VCaP (cell line): ENCODE data around the gene HABP4.

Experiments
- H3K27ac ChIP-seq: fragments of 450-650 bp; 2 replicates; pipeline ENCODE4 v1.5.1; 2017
- TF ChIP-seq, protein P1 (sequence below): fragments of 450-650 bp; conservative IDR thresholded peaks from 2 replicates; pipeline ENCODE4 v1.5.1; 2017; ENCODE audit warnings: mild to moderate bottlenecking, moderate library complexity

The HABP4 gene

DNA sequence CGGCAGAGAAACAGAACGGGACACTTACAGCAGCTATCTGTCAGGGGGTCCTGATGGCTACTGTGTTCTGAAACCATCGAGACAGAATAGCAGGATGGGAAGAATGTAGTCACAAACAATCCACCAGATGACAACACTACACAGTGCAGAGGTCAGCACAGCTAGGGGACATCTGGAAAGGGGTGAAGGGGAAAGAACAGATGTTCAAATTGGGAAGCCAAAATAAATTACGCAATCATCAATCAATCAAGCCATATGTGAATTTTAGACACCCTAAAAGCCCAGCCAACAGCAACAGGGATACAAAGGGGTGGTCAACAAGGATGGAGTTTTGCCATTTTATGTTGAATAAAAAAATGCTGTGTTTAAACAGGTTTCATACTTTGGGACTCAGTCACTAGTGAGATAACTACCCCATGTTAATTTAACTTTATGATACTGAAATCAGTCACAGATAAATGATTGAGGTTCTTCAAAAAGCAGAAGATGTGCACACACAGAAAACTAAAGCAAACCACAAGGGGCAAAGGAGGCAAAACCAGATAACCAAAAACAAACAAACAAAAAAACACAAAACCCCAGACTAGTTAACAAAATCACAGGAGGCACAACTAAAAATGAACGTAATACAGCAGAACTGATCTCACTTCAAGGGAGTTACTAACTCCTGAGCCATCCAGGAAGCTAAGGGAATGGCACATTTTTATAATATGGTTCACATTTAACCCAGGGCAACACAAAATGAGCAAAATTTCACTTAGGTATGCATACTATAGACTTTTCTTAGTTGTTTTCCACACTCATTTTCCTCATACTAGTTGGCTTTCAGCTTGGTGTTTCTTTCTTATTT lies 65.9 kb downstream of the HABP4 start:
- TF ChIP-seq, protein P1, sequence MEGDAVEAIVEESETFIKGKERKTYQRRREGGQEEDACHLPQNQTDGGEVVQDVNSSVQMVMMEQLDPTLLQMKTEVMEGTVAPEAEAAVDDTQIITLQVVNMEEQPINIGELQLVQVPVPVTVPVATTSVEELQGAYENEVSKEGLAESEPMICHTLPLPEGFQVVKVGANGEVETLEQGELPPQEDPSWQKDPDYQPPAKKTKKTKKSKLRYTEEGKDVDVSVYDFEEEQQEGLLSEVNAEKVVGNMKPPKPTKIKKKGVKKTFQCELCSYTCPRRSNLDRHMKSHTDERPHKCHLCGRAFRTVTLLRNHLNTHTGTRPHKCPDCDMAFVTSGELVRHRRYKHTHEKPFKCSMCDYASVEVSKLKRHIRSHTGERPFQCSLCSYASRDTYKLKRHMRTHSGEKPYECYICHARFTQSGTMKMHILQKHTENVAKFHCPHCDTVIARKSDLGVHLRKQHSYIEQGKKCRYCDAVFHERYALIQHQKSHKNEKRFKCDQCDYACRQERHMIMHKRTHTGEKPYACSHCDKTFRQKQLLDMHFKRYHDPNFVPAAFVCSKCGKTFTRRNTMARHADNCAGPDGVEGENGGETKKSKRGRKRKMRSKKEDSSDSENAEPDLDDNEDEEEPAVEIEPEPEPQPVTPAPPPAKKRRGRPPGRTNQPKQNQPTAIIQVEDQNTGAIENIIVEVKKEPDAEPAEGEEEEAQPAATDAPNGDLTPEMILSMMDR: no peak
- H3K27ac ChIP-seq: no peak overlapping the region

GRCh38 chr9:96519095-96519494 lies 69.1 kb downstream of the HABP4 start:
- TF ChIP-seq, protein P1: no peak
- no peak overlapping the region for H3K27ac ChIP-seq

GRCh38 chr9:96519787-96520186 lies 69.8 kb downstream of the HABP4 start:
- no peak overlapping the region for H3K27ac ChIP-seq
- TF ChIP-seq, protein P1: no peak

DNA sequence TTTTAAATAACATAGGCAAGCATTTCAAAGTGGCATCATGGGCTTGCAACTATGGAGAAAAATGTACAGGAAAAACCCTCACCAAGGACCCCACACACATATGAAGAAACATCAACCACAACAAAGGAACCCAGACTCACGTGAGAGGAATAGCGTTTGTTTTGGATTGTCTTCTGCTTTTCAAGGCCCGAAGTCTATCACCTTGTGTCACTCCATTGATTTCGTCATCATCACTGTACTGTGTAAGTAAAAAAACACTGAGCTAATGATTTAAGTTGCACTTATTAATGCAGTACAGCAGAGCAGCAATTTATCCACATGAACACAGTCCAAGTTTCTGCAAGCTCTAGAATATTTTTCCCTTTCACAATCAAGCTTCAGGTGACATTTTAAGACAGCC lies 72.4 kb downstream of the HABP4 start:
- no peak overlapping the region for H3K27ac ChIP-seq
- TF ChIP-seq, protein P1: no peak

- no peak overlapping the region for H3K27ac ChIP-seq
- TF ChIP-seq, protein P1: no peak
Observed at GRCh38 chr9:96523374-96523773, 73.4 kb downstream of the HABP4 start.

DNA sequence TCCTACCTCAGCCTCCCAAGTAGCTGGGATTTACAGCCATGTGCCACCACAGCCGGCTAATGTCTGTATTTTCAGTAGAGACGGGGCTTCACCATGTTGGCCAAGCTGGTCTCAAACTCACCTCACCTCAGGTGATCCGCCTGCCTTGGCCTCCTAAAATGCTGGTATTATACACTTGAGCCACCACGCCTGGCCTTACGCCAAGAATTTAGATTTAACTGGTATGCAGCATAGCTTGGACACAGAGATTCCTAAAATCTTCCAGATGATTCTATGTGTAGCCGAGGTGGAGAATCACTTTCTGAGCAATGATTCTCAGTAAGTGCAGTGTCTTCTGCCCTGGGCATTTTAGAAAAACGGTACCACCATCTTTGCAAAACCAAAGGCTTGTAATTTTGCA lies 74.1 kb downstream of the HABP4 start:
- no peak overlapping the region for H3K27ac ChIP-seq
- TF ChIP-seq, protein P1: no peak

DNA sequence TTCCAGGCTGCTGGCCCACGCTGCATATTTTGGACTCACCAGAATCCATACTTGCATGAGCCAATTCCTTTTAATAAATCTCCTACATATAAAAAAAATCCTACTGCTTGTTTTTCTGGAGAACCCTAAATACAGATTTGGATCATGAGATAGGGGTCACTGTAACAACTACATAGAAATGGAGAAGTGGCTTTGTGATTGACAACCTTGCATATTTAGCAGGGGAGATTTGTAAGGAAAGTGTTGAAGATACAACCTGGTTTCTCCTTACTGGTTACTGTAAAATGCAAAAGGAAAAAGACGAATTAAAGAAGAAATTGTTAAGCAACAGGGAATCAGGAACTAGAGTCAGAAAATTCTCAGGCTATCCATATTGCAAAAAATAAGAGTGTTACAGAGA lies 74.8 kb downstream of the HABP4 start:
- TF ChIP-seq, protein P1: no peak
- no peak overlapping the region for H3K27ac ChIP-seq
